ENCODE data around the gene STXBP6.

The STXBP6 gene

DNA sequence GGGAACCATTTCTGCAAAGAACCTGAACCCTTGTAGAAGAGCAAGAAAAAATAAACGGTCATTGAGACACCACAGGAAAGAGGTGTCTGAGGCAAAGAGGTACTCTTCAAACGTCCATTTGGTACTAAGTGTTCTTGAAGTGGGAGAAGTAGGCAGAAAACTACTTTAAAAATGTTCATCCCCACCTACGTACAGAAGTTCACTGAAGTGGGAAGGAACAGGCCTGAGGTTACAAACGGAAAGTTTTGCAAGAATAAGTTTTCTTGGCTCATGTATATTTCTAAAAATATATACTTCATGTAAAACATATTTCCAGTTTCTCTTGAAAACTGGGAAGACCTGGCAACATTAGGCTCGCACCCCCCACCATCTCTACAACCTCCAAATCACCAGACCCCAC is 61.2 kb downstream of the STXBP6 start:
- no peaks in the 10 kb centered on the region for H3K36me3 ChIP-seq
- H3K9me3 ChIP-seq: no peaks in the 10 kb centered on the region
- no peak overlapping the region for H3K4me3 ChIP-seq (ENCODE audit: low read depth in 1 of 2, low read length in 1 of 2)
- TF ChIP-seq, protein P1, sequence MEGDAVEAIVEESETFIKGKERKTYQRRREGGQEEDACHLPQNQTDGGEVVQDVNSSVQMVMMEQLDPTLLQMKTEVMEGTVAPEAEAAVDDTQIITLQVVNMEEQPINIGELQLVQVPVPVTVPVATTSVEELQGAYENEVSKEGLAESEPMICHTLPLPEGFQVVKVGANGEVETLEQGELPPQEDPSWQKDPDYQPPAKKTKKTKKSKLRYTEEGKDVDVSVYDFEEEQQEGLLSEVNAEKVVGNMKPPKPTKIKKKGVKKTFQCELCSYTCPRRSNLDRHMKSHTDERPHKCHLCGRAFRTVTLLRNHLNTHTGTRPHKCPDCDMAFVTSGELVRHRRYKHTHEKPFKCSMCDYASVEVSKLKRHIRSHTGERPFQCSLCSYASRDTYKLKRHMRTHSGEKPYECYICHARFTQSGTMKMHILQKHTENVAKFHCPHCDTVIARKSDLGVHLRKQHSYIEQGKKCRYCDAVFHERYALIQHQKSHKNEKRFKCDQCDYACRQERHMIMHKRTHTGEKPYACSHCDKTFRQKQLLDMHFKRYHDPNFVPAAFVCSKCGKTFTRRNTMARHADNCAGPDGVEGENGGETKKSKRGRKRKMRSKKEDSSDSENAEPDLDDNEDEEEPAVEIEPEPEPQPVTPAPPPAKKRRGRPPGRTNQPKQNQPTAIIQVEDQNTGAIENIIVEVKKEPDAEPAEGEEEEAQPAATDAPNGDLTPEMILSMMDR (IDR thresholded peaks at IDR 0.05): no peak
- H3K4me1 ChIP-seq (ENCODE audit: control insufficient read depth in 1 of 2, insufficient read depth in 1 of 2, low read depth in 1 of 2, low read length in 1 of 2): peaks cover 31 to 48% of the 10 kb centered on the region in 2 experiments
- H3K27ac ChIP-seq: no peak overlapping the region
- H3K27me3 ChIP-seq: no peaks in the 10 kb centered on the region

DNA sequence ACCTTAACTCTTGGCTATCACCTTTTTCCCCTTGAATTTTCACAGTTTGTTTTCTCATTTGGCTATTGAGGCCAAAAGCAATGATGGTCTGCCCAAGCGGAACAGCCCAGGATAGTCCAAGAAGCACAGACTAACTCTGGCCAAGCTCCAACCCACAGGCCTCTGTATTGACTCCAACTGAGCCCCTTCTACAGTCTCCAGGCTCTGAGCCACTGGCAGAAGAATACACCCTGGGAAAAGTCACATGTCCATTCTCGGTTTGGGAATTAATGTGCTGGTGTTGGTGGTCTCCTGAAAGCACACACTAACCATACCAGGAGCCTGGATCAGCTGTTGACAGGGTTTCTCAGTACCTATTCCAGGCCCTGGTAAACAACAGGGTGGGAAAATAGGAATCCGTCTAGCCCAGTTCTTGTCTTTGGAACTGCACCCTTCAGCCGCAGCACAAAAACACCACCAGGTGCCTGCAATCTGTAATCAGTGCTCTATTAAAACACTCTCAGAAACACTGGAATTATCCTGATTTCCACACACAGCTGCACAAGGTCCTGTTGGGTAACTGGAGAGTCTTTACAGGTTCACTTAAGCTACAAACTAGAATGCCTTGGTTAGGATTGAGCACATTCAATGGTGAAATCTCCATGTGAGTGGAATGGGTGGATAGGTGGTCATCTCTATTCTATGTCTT is 63.6 kb downstream of the STXBP6 start:
- H3K27ac ChIP-seq: no peak overlapping the region
- H3K4me1 ChIP-seq (ENCODE audit: control insufficient read depth in 1 of 2, insufficient read depth in 1 of 2, low read depth in 1 of 2, low read length in 1 of 2): peaks cover 31 to 48% of the 10 kb centered on the region in 2 experiments
- TF ChIP-seq, protein P1 (IDR thresholded peaks at IDR 0.05): no peak
- no peaks in the 10 kb centered on the region for H3K9me3 ChIP-seq
- H3K4me3 ChIP-seq (ENCODE audit: low read depth in 1 of 2, low read length in 1 of 2): no peak overlapping the region
- H3K36me3 ChIP-seq: no peaks in the 10 kb centered on the region
- no peaks in the 10 kb centered on the region for H3K27me3 ChIP-seq

DNA sequence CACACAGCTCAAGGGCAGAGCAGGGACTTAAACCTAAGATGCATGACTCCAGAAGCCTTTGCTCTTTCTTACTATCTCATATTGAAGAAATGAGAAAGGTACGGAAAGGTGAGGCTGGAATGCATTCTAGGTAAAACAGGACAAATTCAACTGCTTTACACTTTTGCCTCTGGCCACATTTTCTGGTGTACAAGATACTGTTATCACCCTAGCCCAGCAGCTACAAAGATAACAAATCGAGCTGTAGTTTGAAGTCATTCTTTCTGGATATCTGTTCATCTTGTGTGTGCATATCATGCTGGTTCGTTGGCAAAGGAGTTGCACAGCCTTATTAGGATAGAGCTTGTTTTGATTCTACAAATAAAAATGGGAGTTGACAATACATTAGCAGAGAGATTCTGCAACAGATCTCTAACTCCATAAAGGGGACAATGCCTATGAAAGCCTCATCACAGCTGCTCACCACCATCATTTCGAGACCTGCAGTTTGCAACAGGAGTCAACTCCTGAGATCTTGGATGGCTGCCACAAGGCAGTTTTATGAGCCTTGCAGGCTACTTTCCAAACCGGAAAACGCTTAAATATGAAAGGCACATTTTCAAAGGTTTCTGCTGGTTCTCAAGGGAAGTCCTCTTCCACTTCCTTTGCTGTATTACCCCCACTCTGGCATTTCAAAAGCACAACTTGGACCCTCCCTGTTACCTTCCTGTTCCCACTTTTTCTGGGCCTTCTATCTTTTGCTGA is 64.9 kb downstream of the STXBP6 start:
- Histone ChIP-seq H3K27me3 (no peaks in the 10 kb centered on the region), H3K4me1 (ENCODE audit: control insufficient read depth in 1 of 2, insufficient read depth in 1 of 2, low read depth in 1 of 2, low read length in 1 of 2) (peaks cover 30 to 45% of the 10 kb centered on the region in 2 experiments), H3K27ac (no peak overlapping the region), H3K9me3 (no peaks in the 10 kb centered on the region), H3K36me3 (no peaks in the 10 kb centered on the region), H3K4me3 (ENCODE audit: low read depth in 1 of 2, low read length in 1 of 2) (no peak overlapping the region)
- TF ChIP-seq, protein P1 (IDR thresholded peaks at IDR 0.05): no peak

DNA sequence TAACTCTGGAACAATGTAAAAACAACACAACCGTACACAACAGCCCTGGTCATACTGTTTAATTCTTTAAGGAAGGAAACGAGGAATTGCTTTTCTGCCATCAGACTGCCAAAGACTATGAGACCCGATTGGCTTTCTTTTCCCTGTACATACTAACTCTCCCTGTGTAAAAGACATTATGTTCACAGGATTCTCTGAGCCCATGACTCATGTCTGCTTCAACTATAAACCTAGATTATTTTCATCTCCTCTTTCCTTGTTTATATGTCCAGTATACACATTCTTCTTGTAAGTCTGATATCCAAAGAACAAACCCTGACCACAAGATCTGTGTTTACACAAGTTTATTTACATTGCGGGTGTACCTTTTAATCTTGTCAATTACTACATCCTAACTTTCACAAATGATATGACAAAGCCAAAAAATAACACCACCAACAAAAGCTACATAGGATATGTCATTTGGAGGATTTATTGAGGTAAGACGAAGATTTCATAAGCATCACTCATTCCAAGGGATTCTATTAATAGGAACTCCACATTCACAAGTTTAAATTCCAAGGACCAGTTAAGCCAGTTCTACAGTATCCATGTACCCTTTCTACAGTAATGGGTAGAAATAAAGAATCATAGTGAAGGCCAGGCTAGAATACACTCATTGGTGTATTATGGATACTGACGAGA is 67.3 kb downstream of the STXBP6 start:
- Histone ChIP-seq H3K27me3 (no peaks in the 10 kb centered on the region), H3K4me3 (ENCODE audit: low read depth in 1 of 2, low read length in 1 of 2) (no peak overlapping the region), H3K27ac (no peak overlapping the region), H3K9me3 (no peaks in the 10 kb centered on the region), H3K4me1 (ENCODE audit: control insufficient read depth in 1 of 2, insufficient read depth in 1 of 2, low read depth in 1 of 2, low read length in 1 of 2) (peaks cover 8 to 21% of the 10 kb centered on the region in 2 experiments), H3K36me3 (no peaks in the 10 kb centered on the region)
- TF ChIP-seq, protein P1 (IDR thresholded peaks at IDR 0.05): no peak

DNA sequence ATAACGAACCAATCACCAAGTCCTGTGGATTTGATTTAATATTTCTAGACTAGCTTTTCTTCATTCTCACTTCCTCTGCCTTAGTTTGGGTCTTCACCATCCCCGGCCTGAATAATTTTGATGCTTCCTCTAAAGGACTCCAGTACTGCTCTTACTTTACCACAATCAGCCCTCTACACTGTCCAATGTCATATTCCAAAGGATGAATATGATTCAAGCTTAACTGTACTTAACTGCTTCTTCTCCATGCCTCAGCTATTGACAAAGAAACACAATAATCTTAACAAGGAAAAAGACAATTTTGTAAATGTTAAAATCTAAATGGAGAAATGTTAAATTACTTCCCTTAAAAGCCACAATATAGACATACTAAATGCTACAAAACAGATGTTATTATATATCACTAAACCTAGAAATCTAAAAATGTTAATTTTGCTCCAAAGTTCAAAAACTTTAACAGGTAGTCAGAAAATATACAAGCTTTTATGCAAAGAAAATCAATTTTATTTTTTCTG is 70.2 kb downstream of the STXBP6 start:
- H3K4me1 ChIP-seq (ENCODE audit: control insufficient read depth in 1 of 2, insufficient read depth in 1 of 2, low read depth in 1 of 2, low read length in 1 of 2): peaks cover 0 to under 1% of the 10 kb centered on the region in 2 experiments
- no peaks in the 10 kb centered on the region for H3K9me3 ChIP-seq
- no peak overlapping the region for H3K4me3 ChIP-seq (ENCODE audit: low read depth in 1 of 2, low read length in 1 of 2)
- TF ChIP-seq, protein P1 (IDR thresholded peaks at IDR 0.05): no peak
- no peak overlapping the region for H3K27ac ChIP-seq
- H3K36me3 ChIP-seq: no peaks in the 10 kb centered on the region
- H3K27me3 ChIP-seq: no peaks in the 10 kb centered on the region

Data from neutrophil (primary cell).